ENCODE results near the gene UNC93B1.
A peak's percentile ranks its signal among the peaks of the same experiment; 100 is the strongest.

The UNC93B1 gene, protein sequence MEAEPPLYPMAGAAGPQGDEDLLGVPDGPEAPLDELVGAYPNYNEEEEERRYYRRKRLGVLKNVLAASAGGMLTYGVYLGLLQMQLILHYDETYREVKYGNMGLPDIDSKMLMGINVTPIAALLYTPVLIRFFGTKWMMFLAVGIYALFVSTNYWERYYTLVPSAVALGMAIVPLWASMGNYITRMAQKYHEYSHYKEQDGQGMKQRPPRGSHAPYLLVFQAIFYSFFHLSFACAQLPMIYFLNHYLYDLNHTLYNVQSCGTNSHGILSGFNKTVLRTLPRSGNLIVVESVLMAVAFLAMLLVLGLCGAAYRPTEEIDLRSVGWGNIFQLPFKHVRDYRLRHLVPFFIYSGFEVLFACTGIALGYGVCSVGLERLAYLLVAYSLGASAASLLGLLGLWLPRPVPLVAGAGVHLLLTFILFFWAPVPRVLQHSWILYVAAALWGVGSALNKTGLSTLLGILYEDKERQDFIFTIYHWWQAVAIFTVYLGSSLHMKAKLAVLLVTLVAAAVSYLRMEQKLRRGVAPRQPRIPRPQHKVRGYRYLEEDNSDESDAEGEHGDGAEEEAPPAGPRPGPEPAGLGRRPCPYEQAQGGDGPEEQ

GRCh38 chr11:68003846-68004550 lies at the start of gene UNC93B1:
Gene UNC93B1 (minus strand): TSS chr11:68004097. CDS start chr11:68004043, 54 bp downstream.
- peak within 1 kb of the TSS; percentile 66 for H3K4me3 ChIP-seq (ENCODE audit: low read length)
- H3K4me1 ChIP-seq (ENCODE audit: control insufficient read depth, insufficient read depth, low read length), result no peaks in the 10 kb centered on the region
- peak within 1 kb of the TSS; percentile 38 for H3K27ac ChIP-seq (ENCODE audit: low read depth, low read length)
- no peak within 1 kb of the TSS for H3K9ac ChIP-seq (ENCODE audit: low read length)
- H3K36me3 ChIP-seq (ENCODE audit: control insufficient read depth, insufficient read depth, low read length), result no peaks in the 10 kb centered on the region
- no peaks in the 10 kb centered on the region for H3K27me3 ChIP-seq (ENCODE audit: control insufficient read depth, insufficient read depth, low read length)

- Histone ChIP-seq H3K4me1 (ENCODE audit: control insufficient read depth, insufficient read depth, low read length) (no peaks in the 10 kb centered on the region), H3K36me3 (ENCODE audit: control insufficient read depth, insufficient read depth, low read length) (peaks cover 32% of the 10 kb centered on the region), H3K27me3 (ENCODE audit: control insufficient read depth, insufficient read depth, low read length) (no peaks in the 10 kb centered on the region), H3K27ac (ENCODE audit: low read depth, low read length) (no peak overlapping the region), H3K4me3 (ENCODE audit: low read length) (no peak overlapping the region), H3K9ac (ENCODE audit: low read length) (no peak overlapping the region)
These were observed 49.2 kb upstream of the UNC93B1 start for GRCh38 chr11:68053117-68053516.

DNA sequence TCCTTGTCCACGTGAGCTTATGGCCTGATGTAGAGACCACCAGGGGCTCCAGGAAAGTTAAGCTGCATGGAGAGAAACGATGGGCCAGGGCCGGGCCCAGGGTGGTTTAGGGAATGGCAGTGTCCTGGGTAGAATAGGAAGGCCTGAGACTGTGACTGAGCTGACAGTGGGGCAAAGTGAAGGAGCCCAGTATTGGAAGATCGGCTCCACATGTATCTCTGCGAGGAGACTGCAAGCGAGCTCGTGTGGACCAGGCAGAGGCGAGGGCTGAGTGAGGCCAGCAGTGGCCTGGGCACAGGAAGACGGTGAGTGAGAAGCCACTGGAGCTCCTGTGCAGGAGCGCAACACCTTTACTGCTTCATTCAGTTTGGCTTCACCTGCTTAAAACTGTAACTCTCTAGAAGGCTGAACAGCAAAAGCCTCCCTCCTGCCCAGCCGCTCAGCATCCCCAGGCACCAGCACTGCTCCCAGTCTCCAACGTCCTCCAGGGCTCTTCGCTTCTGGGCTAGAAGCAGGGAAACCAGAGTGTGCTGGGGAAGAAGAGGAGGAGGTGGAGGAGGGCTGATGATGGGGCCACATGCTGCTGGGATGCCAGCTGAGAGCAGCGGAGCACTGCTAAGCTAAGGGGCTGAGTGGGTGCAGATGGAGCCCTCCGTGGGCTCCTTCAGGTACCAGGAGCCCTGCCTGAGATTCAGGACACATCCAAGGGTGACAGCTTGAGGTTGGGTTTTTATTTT lies 48.4 kb upstream of the UNC93B1 start:
- H3K9ac ChIP-seq (ENCODE audit: low read length), result no peak overlapping the region
- H3K27ac ChIP-seq (ENCODE audit: low read depth, low read length), result no peak overlapping the region
- H3K36me3 ChIP-seq (ENCODE audit: control insufficient read depth, insufficient read depth, low read length), result peaks cover 36% of the 10 kb centered on the region
- no peak overlapping the region for H3K4me3 ChIP-seq (ENCODE audit: low read length)
- H3K4me1 ChIP-seq (ENCODE audit: control insufficient read depth, insufficient read depth, low read length), result no peaks in the 10 kb centered on the region
- no peaks in the 10 kb centered on the region for H3K27me3 ChIP-seq (ENCODE audit: control insufficient read depth, insufficient read depth, low read length)

DNA sequence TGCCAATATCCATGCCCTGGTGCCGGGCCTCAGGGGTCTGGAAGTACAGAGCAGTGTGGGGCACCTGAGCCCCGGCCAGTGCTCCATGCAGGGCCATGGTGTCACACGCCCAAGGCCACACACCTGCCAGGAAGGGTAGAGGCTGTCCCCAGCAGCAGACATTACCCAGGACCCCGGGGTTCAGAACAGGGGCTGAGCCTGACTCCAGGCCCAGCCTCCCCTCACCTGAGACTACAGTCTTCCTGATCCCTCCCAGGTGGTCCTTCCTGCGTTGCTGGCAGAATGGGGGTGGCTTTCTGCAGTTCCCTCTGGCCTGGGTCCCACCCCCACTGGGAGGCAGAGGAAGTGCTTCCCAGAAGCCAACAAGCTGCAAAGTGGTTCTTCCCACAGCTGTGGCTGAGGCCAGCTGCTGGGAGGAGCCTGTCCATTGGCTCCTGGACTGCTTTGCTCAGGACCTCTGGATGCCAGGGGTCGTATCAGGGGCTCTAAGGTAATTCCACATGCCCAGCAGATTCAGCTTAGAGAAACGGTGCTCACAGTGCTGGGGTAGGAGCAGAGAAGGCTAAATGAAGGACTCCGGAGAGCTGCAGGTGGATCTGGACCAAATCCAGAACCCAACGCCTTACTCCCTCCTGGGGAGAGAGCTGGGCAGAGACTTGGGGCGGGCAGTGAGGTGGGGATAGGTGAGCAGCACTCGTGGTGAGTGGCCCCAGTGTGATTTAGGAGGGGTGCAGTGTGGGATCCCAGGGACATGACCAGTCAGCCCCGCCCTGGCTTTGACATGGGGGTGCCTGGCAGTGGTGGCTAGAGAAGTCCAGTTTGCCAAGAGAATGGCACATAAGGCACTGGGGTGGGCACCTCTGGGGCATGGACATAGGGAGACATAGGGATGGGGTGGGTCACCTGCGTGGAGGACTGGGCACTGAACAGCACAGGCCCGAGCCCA lies 47.6 kb upstream of the UNC93B1 start:
- Histone ChIP-seq H3K4me3 (ENCODE audit: low read length) (no peak overlapping the region), H3K27me3 (ENCODE audit: control insufficient read depth, insufficient read depth, low read length) (no peaks in the 10 kb centered on the region), H3K9ac (ENCODE audit: low read length) (no peak overlapping the region), H3K27ac (ENCODE audit: low read depth, low read length) (no peak overlapping the region), H3K4me1 (ENCODE audit: control insufficient read depth, insufficient read depth, low read length) (no peaks in the 10 kb centered on the region), H3K36me3 (ENCODE audit: control insufficient read depth, insufficient read depth, low read length) (peaks cover 36% of the 10 kb centered on the region)

GRCh38 chr11:68050371-68050841 lies 46.5 kb upstream of the UNC93B1 start:
- Histone ChIP-seq H3K4me3 (ENCODE audit: low read length) (no peak overlapping the region), H3K27ac (ENCODE audit: low read depth, low read length) (no peak overlapping the region), H3K27me3 (ENCODE audit: control insufficient read depth, insufficient read depth, low read length) (no peaks in the 10 kb centered on the region), H3K36me3 (ENCODE audit: control insufficient read depth, insufficient read depth, low read length) (peaks cover 36% of the 10 kb centered on the region), H3K4me1 (ENCODE audit: control insufficient read depth, insufficient read depth, low read length) (no peaks in the 10 kb centered on the region), H3K9ac (ENCODE audit: low read length) (no peak overlapping the region)

- Histone ChIP-seq H3K4me1 (ENCODE audit: control insufficient read depth, insufficient read depth, low read length) (no peaks in the 10 kb centered on the region), H3K4me3 (ENCODE audit: low read length) (no peak overlapping the region), H3K27ac (ENCODE audit: low read depth, low read length) (no peak overlapping the region), H3K27me3 (ENCODE audit: control insufficient read depth, insufficient read depth, low read length) (no peaks in the 10 kb centered on the region), H3K9ac (ENCODE audit: low read length) (no peak overlapping the region), H3K36me3 (ENCODE audit: control insufficient read depth, insufficient read depth, low read length) (peaks cover 36% of the 10 kb centered on the region)
These were observed 45.8 kb upstream of the UNC93B1 start for GRCh38 chr11:68049509-68050370.

- Histone ChIP-seq H3K4me1 (ENCODE audit: control insufficient read depth, insufficient read depth, low read length) (no peaks in the 10 kb centered on the region), H3K4me3 (ENCODE audit: low read length) (no peak overlapping the region), H3K9ac (ENCODE audit: low read length) (no peak overlapping the region), H3K27me3 (ENCODE audit: control insufficient read depth, insufficient read depth, low read length) (no peaks in the 10 kb centered on the region), H3K36me3 (ENCODE audit: control insufficient read depth, insufficient read depth, low read length) (peaks cover 39% of the 10 kb centered on the region), H3K27ac (ENCODE audit: low read depth, low read length) (no peak overlapping the region)
These were observed 45.0 kb upstream of the UNC93B1 start for GRCh38 chr11:68048681-68049508.

- Histone ChIP-seq H3K4me3 (ENCODE audit: low read length) (no peak overlapping the region), H3K36me3 (ENCODE audit: control insufficient read depth, insufficient read depth, low read length) (peaks cover 32% of the 10 kb centered on the region), H3K27ac (ENCODE audit: low read depth, low read length) (no peak overlapping the region), H3K27me3 (ENCODE audit: control insufficient read depth, insufficient read depth, low read length) (no peaks in the 10 kb centered on the region), H3K9ac (ENCODE audit: low read length) (no peak overlapping the region), H3K4me1 (ENCODE audit: control insufficient read depth, insufficient read depth, low read length) (no peaks in the 10 kb centered on the region)
These were observed 43.8 kb upstream of the UNC93B1 start for GRCh38 chr11:68047437-68048290.

GRCh38 chr11:68044898-68045351 lies 41.0 kb upstream of the UNC93B1 start:
- Histone ChIP-seq H3K9ac (ENCODE audit: low read length) (no peak overlapping the region), H3K4me3 (ENCODE audit: low read length) (no peak overlapping the region), H3K36me3 (ENCODE audit: control insufficient read depth, insufficient read depth, low read length) (peaks cover 20% of the 10 kb centered on the region), H3K27ac (ENCODE audit: low read depth, low read length) (no peak overlapping the region), H3K4me1 (ENCODE audit: control insufficient read depth, insufficient read depth, low read length) (peaks cover 5% of the 10 kb centered on the region), H3K27me3 (ENCODE audit: control insufficient read depth, insufficient read depth, low read length) (no peaks in the 10 kb centered on the region)
